DND-41 (cell line): ENCODE data around the gene RUFY3.
A peak's percentile ranks its signal among the peaks of the same experiment; 100 is the strongest.

Experiments used
- ATAC-seq: fragments of 200-7000 bp; cut with Tn5 transposase; 3 replicates; pipeline ENCODE4 v1.9.1; 2021; ENCODE audit warnings: low read depth; ENCODE audit not compliant: insufficient read depth
- DNase-seq: peaks from one replicate; pipeline ENCODE4 v3.0.0-alpha.2; 2020
- H2AFZ ChIP-seq: 2 replicates; pipeline ENCODE4 v1.6.0; 2012; ENCODE audit warnings: low read depth, low read length
- H3K27ac ChIP-seq: 2 replicates; pipeline ENCODE4 v1.5.1; 2012; ENCODE audit warnings: low read length, inconsistent platforms
- H3K27me3 ChIP-seq: fragments of 200-600 bp; sonication (generic); 2 replicates; pipeline ENCODE4 v1.6.0; 2012; ENCODE audit warnings: low read length, mild to moderate bottlenecking, inconsistent platforms; ENCODE audit not compliant: insufficient read depth, poor library complexity
- H3K36me3 ChIP-seq: 2 replicates; pipeline ENCODE4 v1.5.1; 2012; ENCODE audit warnings: low read length, inconsistent platforms; ENCODE audit not compliant: insufficient read depth
- H3K4me1 ChIP-seq: 2 replicates; pipeline ENCODE4 v1.5.1; 2012; ENCODE audit warnings: mild to moderate bottlenecking, low read length; ENCODE audit not compliant: insufficient read depth
- H3K4me2 ChIP-seq: 2 replicates; pipeline ENCODE4 v1.6.0; 2012; ENCODE audit warnings: mild to moderate bottlenecking, moderate library complexity, low read length, inconsistent platforms; ENCODE audit not compliant: insufficient read depth
- H3K4me3 ChIP-seq, 2 experiments: fragments of 200-600 bp in 1 of 2; shearing (Covaris generic) in 1 of 2; 2 replicates each; pipeline ENCODE4 v1.5.1; 2012 to 2016; ENCODE audit warnings: inconsistent platforms in 2 of 2, low read length in 2 of 2, mild to moderate bottlenecking in 2 of 2, low read depth in 1 of 2, moderate library complexity in 1 of 2
- H3K79me2 ChIP-seq: 2 replicates; pipeline ENCODE4 v1.6.0; 2012; ENCODE audit warnings: low read length, inconsistent platforms; ENCODE audit not compliant: insufficient read depth
- H3K9ac ChIP-seq: 2 replicates; pipeline ENCODE4 v1.6.0; 2012; ENCODE audit warnings: low read depth, mild to moderate bottlenecking, inconsistent platforms, low read length, moderate library complexity
- H3K9me3 ChIP-seq: 2 replicates; pipeline ENCODE4 v1.5.1; 2012; ENCODE audit warnings: low read length, moderate library complexity, mild to moderate bottlenecking, inconsistent platforms; ENCODE audit not compliant: insufficient read depth, severe bottlenecking
- H4K20me1 ChIP-seq: 2 replicates; pipeline ENCODE4 v1.6.0; 2012; ENCODE audit warnings: low read length; ENCODE audit not compliant: insufficient read depth
- EZH2 ChIP-seq: IDR thresholded peaks from 3 replicates; pipeline ENCODE4 v1.6.1; 2012; ENCODE audit warnings: borderline replicate concordance, low read depth, mild to moderate bottlenecking, moderate library complexity, low read length, inconsistent platforms; ENCODE audit not compliant: severe bottlenecking
- TF ChIP-seq, protein P1 (sequence below): IDR thresholded peaks from 2 replicates; pipeline ENCODE4 v1.5.1; 2012; ENCODE audit warnings: borderline replicate concordance, low read length, moderate library complexity, mild to moderate bottlenecking; ENCODE audit not compliant: poor library complexity, severe bottlenecking; ENCODE audit errors: extremely low read depth

RUFY3 gene

GRCh38 chr4:70754470-70754869 is 32.7 kb downstream of the RUFY3 start:
- ATAC-seq, result no peak
- H3K4me3 ChIP-seq, result no peak overlapping the region
- H3K79me2 ChIP-seq, result peaks cover 100% of the 10 kb centered on the region
- no peaks in the 10 kb centered on the region for H3K9me3 ChIP-seq
- no peak overlapping the region for H3K4me2 ChIP-seq
- no peaks in the 10 kb centered on the region for H3K27me3 ChIP-seq
- 0 out of 2 replicates have a peak, but pooled peaks cover 4% of the 10 kb centered on the region for H4K20me1 ChIP-seq
- 0 out of 2 replicates have a peak, but pooled peaks cover 5% of the 10 kb centered on the region for H3K36me3 ChIP-seq
- DNase-seq, result no peak
- H3K27ac ChIP-seq, result no peak overlapping the region
- no peak overlapping the region for H3K9ac ChIP-seq
- H3K4me1 ChIP-seq, result peaks cover 35% of the 10 kb centered on the region
- H2AFZ ChIP-seq, result no peak overlapping the region
- no peak for TF ChIP-seq EZH2
- TF ChIP-seq, protein P1, sequence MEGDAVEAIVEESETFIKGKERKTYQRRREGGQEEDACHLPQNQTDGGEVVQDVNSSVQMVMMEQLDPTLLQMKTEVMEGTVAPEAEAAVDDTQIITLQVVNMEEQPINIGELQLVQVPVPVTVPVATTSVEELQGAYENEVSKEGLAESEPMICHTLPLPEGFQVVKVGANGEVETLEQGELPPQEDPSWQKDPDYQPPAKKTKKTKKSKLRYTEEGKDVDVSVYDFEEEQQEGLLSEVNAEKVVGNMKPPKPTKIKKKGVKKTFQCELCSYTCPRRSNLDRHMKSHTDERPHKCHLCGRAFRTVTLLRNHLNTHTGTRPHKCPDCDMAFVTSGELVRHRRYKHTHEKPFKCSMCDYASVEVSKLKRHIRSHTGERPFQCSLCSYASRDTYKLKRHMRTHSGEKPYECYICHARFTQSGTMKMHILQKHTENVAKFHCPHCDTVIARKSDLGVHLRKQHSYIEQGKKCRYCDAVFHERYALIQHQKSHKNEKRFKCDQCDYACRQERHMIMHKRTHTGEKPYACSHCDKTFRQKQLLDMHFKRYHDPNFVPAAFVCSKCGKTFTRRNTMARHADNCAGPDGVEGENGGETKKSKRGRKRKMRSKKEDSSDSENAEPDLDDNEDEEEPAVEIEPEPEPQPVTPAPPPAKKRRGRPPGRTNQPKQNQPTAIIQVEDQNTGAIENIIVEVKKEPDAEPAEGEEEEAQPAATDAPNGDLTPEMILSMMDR, result no peak

GRCh38 chr4:70754990-70755688 is 33.4 kb downstream of the RUFY3 start:
- Histone ChIP-seq H3K4me1 (peaks cover 41% of the 10 kb centered on the region), H4K20me1 (0 out of 2 replicates have a peak, but pooled peaks cover 4% of the 10 kb centered on the region), H2AFZ (no peak overlapping the region), H3K4me3 (no peak overlapping the region), H3K27me3 (no peaks in the 10 kb centered on the region), H3K4me2 (no peak overlapping the region), H3K9me3 (no peaks in the 10 kb centered on the region), H3K9ac (no peak overlapping the region), H3K36me3 (0 out of 2 replicates have a peak, but pooled peaks cover 5% of the 10 kb centered on the region), H3K27ac (no peak overlapping the region), H3K79me2 (peaks cover 100% of the 10 kb centered on the region)
- no peak for DNase-seq
- ATAC-seq, result no peak
- TF ChIP-seq EZH2, result no peak
- TF ChIP-seq, protein P1, result no peak

- no peak for TF ChIP-seq EZH2
- TF ChIP-seq, protein P1, result no peak
- H3K4me3 ChIP-seq, result no peak overlapping the region
- H3K27me3 ChIP-seq, result no peaks in the 10 kb centered on the region
- ATAC-seq (peak; percentile 22; the same call in 1 of the 3 replicates), DNase-seq (no peak)
- H4K20me1 ChIP-seq, result no peaks in the 10 kb centered on the region
- peaks cover 44% of the 10 kb centered on the region for H3K36me3 ChIP-seq
- H3K9ac ChIP-seq, result no peak overlapping the region
- H3K27ac ChIP-seq, result peak overlapping the region; percentile 65
- peaks cover 100% of the 10 kb centered on the region for H3K79me2 ChIP-seq
- peaks cover 33% of the 10 kb centered on the region for H3K4me1 ChIP-seq
- no peaks in the 10 kb centered on the region for H3K9me3 ChIP-seq
- H3K4me2 ChIP-seq, result peak overlapping the region; percentile 34
- H2AFZ ChIP-seq, result no peak overlapping the region
These were observed 37.4 kb downstream of the RUFY3 start for GRCh38 chr4:70759126-70759525.
